ENCODE data around the gene PHKA1. TPM values are rescaled to one million over a fixed set of nuclear protein-coding genes. Genes with fewer than 3 reads are reported as not detected.
"Not testable (repeated sequence)": the region's sequence is repeated elsewhere in the genome, so short reads cannot be mapped to it uniquely, and the experiment has no call there.

The PHKA1 gene
- polyA plus RNA-seq, 2 of the 4 experiments (the other 2 are of a cell fraction) = 18.3 to 35.4 TPM

DNA sequence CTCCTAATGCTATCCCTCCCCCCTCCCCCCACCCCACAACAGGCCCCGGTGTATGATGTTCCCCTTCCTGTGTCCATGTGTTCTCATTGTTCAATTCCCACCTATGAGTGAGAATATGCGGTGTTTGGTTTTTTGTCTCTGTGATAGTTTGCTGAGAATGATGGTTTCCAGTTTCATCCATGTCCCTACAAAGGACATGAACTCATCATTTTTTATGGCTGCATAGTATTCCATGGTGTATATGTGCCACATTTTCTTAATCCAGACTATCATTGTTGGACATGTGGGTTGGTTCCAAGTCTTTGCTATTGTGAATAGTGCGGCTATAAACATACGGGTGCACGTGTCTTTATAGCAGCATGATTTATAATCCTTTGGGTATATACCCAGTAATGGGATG, 44.6 kb downstream of the PHKA1 start:
- FAIRE-seq; H3K27ac ChIP-seq; DNase-seq (ENCODE audit: low read depth in 1 of 2, low spot score in 1 of 2); H3K4me2 ChIP-seq; H3K9me3 ChIP-seq; ATAC-seq; H3K4me3 ChIP-seq; CTCF ChIA-PET; POLR2A ChIA-PET; H3K4me1 ChIP-seq: not testable (repeated sequence)
- WGBS (ENCODE audit: missing lambda C conversion rate) = 93% methylated on average over 4 of the region's 5 CpGs

DNA sequence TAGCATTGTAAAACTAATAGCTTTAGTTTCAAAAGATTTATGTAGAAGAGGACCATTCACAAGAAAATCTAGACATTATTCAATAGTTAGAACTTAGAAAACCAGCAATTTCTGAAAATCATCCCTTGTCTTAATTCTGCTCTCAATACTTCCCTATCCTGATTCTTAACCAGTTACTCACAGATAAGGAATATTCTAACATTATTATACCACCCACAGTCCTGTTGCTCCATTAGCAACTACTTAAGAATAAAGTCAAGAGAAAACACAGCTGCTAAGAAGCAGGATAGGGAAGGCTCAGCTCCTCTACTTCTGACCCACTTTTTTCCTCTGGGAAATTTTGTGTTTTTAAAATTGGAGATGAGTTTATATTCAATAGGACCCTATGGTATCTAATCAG, 47.7 kb downstream of the PHKA1 start:
- POLR2A ChIA-PET = no interaction called here

DNA sequence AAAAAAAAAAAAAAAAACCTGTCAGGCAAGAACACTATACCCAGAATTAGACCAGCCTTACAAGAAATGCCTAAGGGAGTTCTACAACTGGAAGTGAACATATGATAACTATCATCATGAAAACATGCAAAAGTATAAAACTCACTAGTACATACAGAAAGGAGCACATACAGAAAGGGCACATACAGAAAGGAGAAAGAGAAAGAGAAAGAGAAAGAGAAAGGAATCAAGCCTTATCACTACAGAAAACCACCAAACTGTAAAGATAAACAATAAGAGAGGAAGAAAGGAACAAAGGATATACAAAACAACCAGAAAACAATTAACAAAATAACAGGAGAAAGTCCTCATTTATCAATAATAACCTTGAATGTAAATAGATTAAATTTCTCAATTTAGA, 50.4 kb downstream of the PHKA1 start:
- Histone ChIP-seq H3K4me3 (no peak overlapping the region), H3K4me1 (no peaks in the 10 kb centered on the region), H3K9me3 (no peaks in the 10 kb centered on the region), H3K27ac (no peak overlapping the region), H3K4me2 (no peak overlapping the region)
- ATAC-seq (no peak), DNase-seq (ENCODE audit: low read depth in 1 of 2, low spot score in 1 of 2) (no peak), FAIRE-seq (no peak)
- ChIA-PET CTCF (interaction anchor here (1.0 kb wide), 1 partner anchor 14 kb away, joined by 5 read pairs; no protein-coding TSS in a partner anchor), POLR2A (no interaction called here)
- TF ChIP-seq USF2 (IDR thresholded peaks at IDR 0.05) (no peak), RARB (CRISPR knock-in tag; IDR thresholded peaks at IDR 0.05) (no peak)

More for the DNA sequence above, 47.7 kb downstream of the PHKA1 start:
- no peak overlapping the region for H3K4me2 ChIP-seq
- H3K4me1 ChIP-seq = no peaks in the 10 kb centered on the region
- H3K4me3 ChIP-seq = no peak overlapping the region
- H3K9me3 ChIP-seq = no peaks in the 10 kb centered on the region
- CTCF ChIA-PET = no interaction called here
- TF ChIP-seq TFCP2L1 (CRISPR knock-in tag; IDR thresholded peaks at IDR 0.05) = no peak
- no peak for TF ChIP-seq ESRRA (IDR thresholded peaks at IDR 0.05; ENCODE audit: borderline replicate concordance, low read length)
- TF ChIP-seq, protein P1, sequence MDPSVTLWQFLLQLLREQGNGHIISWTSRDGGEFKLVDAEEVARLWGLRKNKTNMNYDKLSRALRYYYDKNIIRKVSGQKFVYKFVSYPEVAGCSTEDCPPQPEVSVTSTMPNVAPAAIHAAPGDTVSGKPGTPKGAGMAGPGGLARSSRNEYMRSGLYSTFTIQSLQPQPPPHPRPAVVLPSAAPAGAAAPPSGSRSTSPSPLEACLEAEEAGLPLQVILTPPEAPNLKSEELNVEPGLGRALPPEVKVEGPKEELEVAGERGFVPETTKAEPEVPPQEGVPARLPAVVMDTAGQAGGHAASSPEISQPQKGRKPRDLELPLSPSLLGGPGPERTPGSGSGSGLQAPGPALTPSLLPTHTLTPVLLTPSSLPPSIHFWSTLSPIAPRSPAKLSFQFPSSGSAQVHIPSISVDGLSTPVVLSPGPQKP (IDR thresholded peaks at IDR 0.05; ENCODE audit: low read depth, low read length) = no peak
- TF ChIP-seq HDAC2 (IDR thresholded peaks at IDR 0.05) = no peak
- FAIRE-seq (peak; percentile 94), DNase-seq (ENCODE audit: low read depth in 1 of 2, low spot score in 1 of 2) (no peak), ATAC-seq (no peak)
- no peak overlapping the region for H3K27ac ChIP-seq

GRCh38 chrX:72662020-72662747, 51.9 kb downstream of the PHKA1 start:
- DNase-seq (ENCODE audit: low read depth in 1 of 2, low spot score in 1 of 2) (no peak), FAIRE-seq (no peak), ATAC-seq (no peak)
- TF ChIP-seq EP300 (IDR thresholded peaks at IDR 0.05) = no peak
- no peak for TF ChIP-seq PHF8 (IDR thresholded peaks at IDR 0.05; ENCODE audit: borderline replicate concordance, low read depth)
- TF ChIP-seq HEYL (CRISPR knock-in tag; IDR thresholded peaks at IDR 0.05) = no peak
- TF ChIP-seq, protein P2, sequence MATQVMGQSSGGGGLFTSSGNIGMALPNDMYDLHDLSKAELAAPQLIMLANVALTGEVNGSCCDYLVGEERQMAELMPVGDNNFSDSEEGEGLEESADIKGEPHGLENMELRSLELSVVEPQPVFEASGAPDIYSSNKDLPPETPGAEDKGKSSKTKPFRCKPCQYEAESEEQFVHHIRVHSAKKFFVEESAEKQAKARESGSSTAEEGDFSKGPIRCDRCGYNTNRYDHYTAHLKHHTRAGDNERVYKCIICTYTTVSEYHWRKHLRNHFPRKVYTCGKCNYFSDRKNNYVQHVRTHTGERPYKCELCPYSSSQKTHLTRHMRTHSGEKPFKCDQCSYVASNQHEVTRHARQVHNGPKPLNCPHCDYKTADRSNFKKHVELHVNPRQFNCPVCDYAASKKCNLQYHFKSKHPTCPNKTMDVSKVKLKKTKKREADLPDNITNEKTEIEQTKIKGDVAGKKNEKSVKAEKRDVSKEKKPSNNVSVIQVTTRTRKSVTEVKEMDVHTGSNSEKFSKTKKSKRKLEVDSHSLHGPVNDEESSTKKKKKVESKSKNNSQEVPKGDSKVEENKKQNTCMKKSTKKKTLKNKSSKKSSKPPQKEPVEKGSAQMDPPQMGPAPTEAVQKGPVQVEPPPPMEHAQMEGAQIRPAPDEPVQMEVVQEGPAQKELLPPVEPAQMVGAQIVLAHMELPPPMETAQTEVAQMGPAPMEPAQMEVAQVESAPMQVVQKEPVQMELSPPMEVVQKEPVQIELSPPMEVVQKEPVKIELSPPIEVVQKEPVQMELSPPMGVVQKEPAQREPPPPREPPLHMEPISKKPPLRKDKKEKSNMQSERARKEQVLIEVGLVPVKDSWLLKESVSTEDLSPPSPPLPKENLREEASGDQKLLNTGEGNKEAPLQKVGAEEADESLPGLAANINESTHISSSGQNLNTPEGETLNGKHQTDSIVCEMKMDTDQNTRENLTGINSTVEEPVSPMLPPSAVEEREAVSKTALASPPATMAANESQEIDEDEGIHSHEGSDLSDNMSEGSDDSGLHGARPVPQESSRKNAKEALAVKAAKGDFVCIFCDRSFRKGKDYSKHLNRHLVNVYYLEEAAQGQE (IDR thresholded peaks at IDR 0.05) = no peak
- TF ChIP-seq SREBF2 (IDR thresholded peaks at IDR 0.05) = no peak
- TF ChIP-seq JUNB (IDR thresholded peaks at IDR 0.05) = no peak
- no peak for TF ChIP-seq PBX3 (IDR thresholded peaks at IDR 0.05)
- no peak for TF ChIP-seq RAD21 (conservative IDR thresholded peaks at IDR 0.05 in 1 of 2, IDR thresholded peaks at IDR 0.05 in 1 of 2)
- TF ChIP-seq EHMT2 (IDR thresholded peaks at IDR 0.05; ENCODE audit: low read depth) = no peak
- TF ChIP-seq, protein P1 (IDR thresholded peaks at IDR 0.05; ENCODE audit: low read depth, low read length) = no peak
- TF ChIP-seq USF2 (IDR thresholded peaks at IDR 0.05) = no peak
- TF ChIP-seq HDAC2 (IDR thresholded peaks at IDR 0.05) = no peak
- no peak for TF ChIP-seq NR3C1 (IDR thresholded peaks at IDR 0.05)
- no peak for TF ChIP-seq ESRRA (IDR thresholded peaks at IDR 0.05; ENCODE audit: borderline replicate concordance, low read length)
- no peak for TF ChIP-seq POLR2AphosphoS2 (conservative IDR thresholded peaks at IDR 0.05; ENCODE audit: low read length)
- no peak for TF ChIP-seq RCOR1 (IDR thresholded peaks at IDR 0.05; ENCODE audit: low read depth, low read length)
- no peak for TF ChIP-seq KDM1A (IDR thresholded peaks at IDR 0.05; ENCODE audit: low read depth)
- TF ChIP-seq TFCP2L1 (CRISPR knock-in tag; IDR thresholded peaks at IDR 0.05) = no peak
- CTCF ChIA-PET = no interaction called here
- POLR2A ChIA-PET = no interaction called here
- no peak overlapping the region for H3K4me2 ChIP-seq
- no peaks in the 10 kb centered on the region for H3K4me1 ChIP-seq
- no peaks in the 10 kb centered on the region for H3K9me3 ChIP-seq
- H3K4me3 ChIP-seq = no peak overlapping the region
- H3K27ac ChIP-seq = no peak overlapping the region
- 86% methylated on average over 1 of the region's 5 CpGs for WGBS (ENCODE audit: missing lambda C conversion rate)
